GM12801 (cell line): ENCODE data around the gene CCDC38.

Experiments used
- TF ChIP-seq, protein P1 (sequence below): IDR thresholded peaks from one replicate; pipeline ENCODE4 v1.5.1; 2011; ENCODE audit warnings: control low read depth; ENCODE audit not compliant: insufficient read length; ENCODE audit errors: extremely low read depth

Gene CCDC38

GRCh38 chr12:95882080-95882479 is 60.3 kb downstream of the CCDC38 start:
- TF ChIP-seq, protein P1, sequence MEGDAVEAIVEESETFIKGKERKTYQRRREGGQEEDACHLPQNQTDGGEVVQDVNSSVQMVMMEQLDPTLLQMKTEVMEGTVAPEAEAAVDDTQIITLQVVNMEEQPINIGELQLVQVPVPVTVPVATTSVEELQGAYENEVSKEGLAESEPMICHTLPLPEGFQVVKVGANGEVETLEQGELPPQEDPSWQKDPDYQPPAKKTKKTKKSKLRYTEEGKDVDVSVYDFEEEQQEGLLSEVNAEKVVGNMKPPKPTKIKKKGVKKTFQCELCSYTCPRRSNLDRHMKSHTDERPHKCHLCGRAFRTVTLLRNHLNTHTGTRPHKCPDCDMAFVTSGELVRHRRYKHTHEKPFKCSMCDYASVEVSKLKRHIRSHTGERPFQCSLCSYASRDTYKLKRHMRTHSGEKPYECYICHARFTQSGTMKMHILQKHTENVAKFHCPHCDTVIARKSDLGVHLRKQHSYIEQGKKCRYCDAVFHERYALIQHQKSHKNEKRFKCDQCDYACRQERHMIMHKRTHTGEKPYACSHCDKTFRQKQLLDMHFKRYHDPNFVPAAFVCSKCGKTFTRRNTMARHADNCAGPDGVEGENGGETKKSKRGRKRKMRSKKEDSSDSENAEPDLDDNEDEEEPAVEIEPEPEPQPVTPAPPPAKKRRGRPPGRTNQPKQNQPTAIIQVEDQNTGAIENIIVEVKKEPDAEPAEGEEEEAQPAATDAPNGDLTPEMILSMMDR: no peak

DNA sequence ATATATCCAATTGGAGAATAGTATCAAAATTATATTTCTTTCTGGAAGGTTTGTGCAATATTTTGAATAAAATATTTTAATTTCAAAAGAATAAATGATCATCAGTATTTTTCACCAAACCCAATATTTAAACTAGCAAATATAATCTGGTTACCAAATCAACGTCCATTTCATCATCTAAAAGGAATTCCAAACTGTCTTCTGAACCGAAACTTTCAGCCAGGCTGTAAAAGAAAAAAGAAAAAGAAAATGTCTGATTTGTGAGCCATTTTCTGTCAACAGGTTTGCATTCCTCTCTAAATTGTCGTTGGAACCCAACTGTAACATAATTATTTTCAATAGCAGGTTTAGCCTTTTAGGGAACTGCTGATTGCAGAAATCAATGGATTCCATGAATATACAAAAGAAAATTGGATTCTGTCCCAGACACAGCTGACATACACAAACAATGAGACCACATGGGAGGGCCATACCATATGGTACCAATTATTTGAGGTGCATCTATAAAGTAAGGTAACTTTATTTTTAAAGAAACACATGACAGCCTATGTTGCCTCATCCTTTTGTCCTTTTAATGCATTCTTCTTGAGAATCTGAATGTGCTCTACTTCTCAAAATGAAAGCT is 61.0 kb downstream of the CCDC38 start:
- TF ChIP-seq, protein P1: no peak

- TF ChIP-seq, protein P1: no peak
Measured at GRCh38 chr12:95880895-95881294, 61.5 kb downstream of the CCDC38 start.

GRCh38 chr12:95877622-95878021 is 64.8 kb downstream of the CCDC38 start:
- TF ChIP-seq, protein P1: no peak

GRCh38 chr12:95874452-95874851 is 68.0 kb downstream of the CCDC38 start:
- TF ChIP-seq, protein P1: no peak

- TF ChIP-seq, protein P1: no peak
Measured at GRCh38 chr12:95870897-95871296, 71.5 kb downstream of the CCDC38 start.

DNA sequence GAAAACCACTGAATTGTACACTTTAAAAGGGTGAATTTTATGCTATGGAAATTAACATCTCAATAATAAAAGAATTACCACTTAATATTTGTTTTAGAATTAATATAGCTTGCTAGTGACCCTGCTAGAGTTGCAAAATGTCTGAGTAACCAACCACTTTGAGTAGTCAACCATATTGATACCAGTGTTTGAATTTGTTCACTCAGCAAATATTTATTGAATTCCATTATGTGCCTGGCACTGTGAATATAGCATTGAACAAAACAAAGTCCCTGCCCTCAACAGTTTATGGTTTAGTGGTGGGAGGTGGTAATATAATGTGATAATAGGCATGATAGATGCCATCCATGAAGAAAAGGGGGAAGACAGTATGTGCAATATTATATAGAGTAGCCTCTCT is 79.1 kb downstream of the CCDC38 start:
- TF ChIP-seq, protein P1: no peak

DNA sequence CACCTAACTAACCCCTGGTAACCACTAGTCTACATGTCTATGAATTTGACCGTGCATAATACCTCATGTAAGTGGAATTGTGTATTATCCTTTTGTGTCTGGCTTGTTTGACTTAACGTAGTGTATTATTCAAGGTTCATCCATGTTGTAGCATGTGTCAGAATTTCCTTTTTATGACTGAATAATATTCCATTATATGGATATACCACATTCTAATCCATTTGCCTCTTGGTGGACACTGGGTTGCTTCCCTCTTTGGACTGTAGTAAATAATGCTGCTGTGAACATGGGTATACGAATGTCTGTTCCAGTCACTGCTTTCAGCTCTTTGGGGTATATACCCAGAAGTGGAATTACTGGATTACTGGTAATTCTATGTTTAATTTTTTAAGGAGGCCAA is 80.4 kb downstream of the CCDC38 start:
- TF ChIP-seq, protein P1: no peak
